ENCODE data around the gene CRYBG3.

DNA sequence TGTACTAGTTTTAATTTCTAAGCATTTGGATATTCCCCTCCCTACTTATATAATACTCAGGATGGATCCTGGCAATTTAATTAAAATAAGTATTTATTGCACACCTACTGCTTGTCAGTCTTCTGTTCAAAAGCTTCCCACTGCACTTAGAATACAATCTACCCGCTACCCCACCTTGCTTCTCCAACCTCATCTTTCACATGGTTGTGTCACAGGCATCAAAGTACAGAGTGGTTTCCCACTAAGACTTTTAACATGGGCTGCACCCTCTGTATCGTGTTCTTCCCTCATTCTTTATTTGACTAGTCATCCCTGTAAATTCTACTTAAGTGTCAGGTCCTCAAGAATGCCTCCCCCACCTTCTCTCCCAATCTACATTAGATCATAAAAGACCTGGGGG is 115.4 kb downstream of the CRYBG3 start:
- TF ChIP-seq, protein P1, sequence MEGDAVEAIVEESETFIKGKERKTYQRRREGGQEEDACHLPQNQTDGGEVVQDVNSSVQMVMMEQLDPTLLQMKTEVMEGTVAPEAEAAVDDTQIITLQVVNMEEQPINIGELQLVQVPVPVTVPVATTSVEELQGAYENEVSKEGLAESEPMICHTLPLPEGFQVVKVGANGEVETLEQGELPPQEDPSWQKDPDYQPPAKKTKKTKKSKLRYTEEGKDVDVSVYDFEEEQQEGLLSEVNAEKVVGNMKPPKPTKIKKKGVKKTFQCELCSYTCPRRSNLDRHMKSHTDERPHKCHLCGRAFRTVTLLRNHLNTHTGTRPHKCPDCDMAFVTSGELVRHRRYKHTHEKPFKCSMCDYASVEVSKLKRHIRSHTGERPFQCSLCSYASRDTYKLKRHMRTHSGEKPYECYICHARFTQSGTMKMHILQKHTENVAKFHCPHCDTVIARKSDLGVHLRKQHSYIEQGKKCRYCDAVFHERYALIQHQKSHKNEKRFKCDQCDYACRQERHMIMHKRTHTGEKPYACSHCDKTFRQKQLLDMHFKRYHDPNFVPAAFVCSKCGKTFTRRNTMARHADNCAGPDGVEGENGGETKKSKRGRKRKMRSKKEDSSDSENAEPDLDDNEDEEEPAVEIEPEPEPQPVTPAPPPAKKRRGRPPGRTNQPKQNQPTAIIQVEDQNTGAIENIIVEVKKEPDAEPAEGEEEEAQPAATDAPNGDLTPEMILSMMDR (optimal IDR thresholded peaks at IDR 0.05 in 1 of 3, IDR thresholded peaks at IDR 0.05 in 1 of 3, conservative IDR thresholded peaks at IDR 0.05 in 1 of 3; ENCODE audit: extremely low read depth in 1 of 3, insufficient read depth in 2 of 3, low read length in 3 of 3), result no peak
- TF ChIP-seq EZH2 (IDR thresholded peaks at IDR 0.05; ENCODE audit: low read length), result no peak
